SHP77 treated with DMSO at 0.1 percent for 48 hours (cell line): ENCODE data around the gene GSPT1.

Experiments used
- DNase-seq: peaks from one replicate; lab custom pipeline; 2025; lab: John Stamatoyannopoulos, UW

GSPT1 gene

GRCh38 chr16:11913425-11914079 lies 2.2 kb downstream of the GSPT1 start:
- no peak for DNase-seq

- no peak for DNase-seq
These were observed 5.9 kb downstream of the GSPT1 start for GRCh38 chr16:11909653-11910545.

GRCh38 chr16:11907160-11907970 lies 8.4 kb downstream of the GSPT1 start:
- DNase-seq = no peak

GRCh38 chr16:11903906-11904305 lies 11.8 kb downstream of the GSPT1 start:
- no peak for DNase-seq

GRCh38 chr16:11901091-11901490 lies 14.7 kb downstream of the GSPT1 start:
- DNase-seq = no peak

GRCh38 chr16:11896486-11897176 lies 19.1 kb downstream of the GSPT1 start:
- no peak for DNase-seq

- DNase-seq = no peak
These were observed 22.2 kb downstream of the GSPT1 start for GRCh38 chr16:11893571-11893970.

GRCh38 chr16:11892761-11893160 lies 23.0 kb downstream of the GSPT1 start:
- no peak for DNase-seq

- no peak for DNase-seq
These were observed 25.4 kb downstream of the GSPT1 start for GRCh38 chr16:11890231-11890965.

DNA sequence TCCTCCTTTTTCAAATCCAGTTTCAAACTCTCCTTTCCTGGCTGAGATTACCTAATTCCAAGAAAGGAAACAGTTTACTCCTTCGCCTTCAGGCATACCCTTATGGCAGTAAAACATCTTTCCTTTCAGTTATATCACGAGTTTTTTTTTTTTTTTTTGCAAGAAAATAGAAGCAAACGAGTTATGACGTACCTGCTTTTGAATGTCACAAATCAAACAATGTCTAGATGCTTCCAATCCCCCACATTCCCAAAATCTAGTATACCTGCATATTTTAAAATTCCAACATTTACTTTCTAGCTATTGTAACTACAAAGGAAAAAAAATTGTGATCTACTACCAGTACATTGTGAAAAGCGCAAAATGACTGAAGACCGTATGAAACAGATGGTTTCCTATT lies 28.9 kb downstream of the GSPT1 start:
- no peak for DNase-seq

GRCh38 chr16:11884035-11884434 lies 31.7 kb downstream of the GSPT1 start:
- DNase-seq = no peak

GRCh38 chr16:11880007-11880406 lies 35.7 kb downstream of the GSPT1 start:
- no peak for DNase-seq

- DNase-seq = no peak
These were observed 38.4 kb downstream of the GSPT1 start for GRCh38 chr16:11877374-11877773.

GRCh38 chr16:11876306-11876705 lies 39.5 kb downstream of the GSPT1 start:
- DNase-seq = no peak

- DNase-seq = no peak
These were observed 40.0 kb downstream of the GSPT1 start for GRCh38 chr16:11875721-11876120.

GRCh38 chr16:11871193-11871592 lies 44.6 kb downstream of the GSPT1 start:
- DNase-seq = no peak

DNA sequence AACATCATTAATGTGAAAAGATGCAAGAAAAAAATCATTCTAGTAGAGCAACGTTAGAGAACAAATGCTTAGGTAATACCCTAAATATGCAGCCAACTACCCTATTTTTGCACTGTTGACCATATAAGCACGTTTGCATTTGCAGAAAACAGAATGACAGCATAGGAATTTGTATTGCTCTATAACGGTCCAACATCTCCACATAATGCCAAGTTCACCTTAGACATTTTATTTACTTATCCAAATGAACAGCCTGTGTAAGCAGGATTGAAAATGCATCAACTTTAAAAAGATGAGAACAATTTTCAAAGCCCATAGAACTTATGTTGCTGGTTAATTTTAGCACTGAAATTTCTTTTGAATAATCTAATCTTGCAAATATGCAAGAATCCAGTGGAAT lies 45.4 kb downstream of the GSPT1 start:
- no peak for DNase-seq

DNA sequence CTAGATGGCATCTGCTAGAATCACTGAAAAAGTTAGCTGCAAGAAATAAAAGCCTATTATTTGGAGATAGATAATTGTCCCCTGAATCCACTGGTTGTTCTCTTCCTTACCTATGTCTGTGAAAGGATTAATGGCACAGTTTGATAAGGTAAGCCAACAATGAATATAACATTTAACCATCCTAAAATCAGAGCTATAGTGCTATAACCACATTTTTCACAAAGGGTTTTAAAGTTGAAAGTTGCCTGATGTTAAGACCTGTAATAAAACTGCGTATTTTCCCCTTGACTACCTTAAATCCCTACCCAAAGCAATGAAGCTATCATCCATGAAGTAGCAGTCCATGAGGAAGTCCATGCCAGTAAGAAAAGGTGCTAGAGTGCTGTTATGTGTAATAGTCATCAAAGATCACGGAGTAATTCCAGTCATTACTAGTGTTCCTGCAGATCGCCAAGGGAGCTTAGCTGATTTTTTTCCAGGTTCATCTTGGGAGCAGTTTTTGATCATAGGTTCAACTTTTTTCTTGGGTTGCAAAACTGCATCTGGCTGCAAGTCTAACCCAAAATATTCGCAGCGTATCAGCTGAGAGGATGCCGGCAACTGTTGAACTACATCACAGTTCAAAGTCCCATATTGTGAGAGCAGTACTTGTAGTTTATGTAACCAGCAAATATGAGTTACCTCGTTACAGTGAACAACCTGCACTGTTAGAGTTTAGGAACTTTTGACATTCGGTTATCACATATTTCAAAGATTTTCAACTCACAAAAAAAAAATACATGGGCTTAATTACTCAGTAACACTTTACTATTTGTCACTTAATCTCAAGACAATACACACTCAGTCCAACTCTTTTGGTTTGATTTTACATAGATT lies 46.2 kb downstream of the GSPT1 start:
- DNase-seq = no peak

DNA sequence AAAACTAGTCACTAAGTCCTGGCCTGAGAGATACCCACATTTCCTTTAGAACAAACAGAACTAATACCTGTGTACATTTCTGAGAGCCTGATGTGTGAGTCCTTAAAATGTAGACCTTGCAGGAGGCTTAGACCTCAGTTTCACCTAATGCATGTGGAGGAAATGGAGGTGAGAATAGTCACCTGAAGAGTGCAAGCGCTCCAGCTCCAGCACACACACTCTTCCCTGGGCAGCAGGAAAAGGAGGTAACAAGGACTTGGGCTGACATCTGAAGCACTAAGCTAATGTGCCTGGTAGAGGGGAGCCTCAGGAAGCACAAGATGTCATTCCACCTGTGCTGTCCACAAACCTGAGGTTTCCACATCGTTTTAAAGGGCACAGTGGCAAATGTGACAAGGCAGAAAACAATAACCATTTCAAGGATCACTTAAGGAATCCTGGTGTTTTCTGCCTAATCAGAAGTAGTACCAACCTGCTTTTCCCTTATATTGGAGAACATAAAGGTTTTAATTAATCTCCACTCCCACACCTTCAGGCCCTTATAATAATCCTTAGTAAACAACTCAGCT lies 47.3 kb downstream of the GSPT1 start:
- DNase-seq = no peak

DNA sequence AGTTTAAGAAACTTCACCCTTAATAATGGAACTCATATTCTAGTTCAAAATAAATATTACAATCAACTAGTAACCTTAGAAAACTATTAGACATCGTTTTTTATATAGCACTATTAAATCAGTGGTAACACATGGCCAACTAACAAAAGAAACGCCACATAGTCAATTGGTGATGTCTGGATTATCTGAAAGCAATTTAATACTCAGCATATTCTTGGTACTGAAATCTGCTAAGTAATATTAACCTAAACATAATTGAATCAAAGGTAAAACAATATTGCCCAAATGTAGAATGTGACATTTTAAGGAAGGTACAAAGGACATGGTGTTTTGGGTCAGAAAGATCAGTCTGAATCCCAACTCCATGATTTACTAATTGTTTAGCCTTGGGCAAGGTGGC lies 53.3 kb downstream of the GSPT1 start:
- no peak for DNase-seq
